HG03139 (cell line): Measurements from ENCODE around the gene HOXD8.
A peak's percentile ranks its signal among the peaks of the same experiment; 100 is the strongest.

Source experiments
- ATAC-seq: cut with Tn5 transposase; IDR thresholded peaks from one replicate; pipeline ENCODE4 v1.9.1; 2021; ENCODE audit not compliant: unreplicated experiment

Gene HOXD8

GRCh38 chr2:176128172-176128981 is 1.1 kb upstream of the HOXD8 start:
- no peak for ATAC-seq

GRCh38 chr2:176129813-176130146 is 275 bp downstream of the HOXD8 start:
- no peak for ATAC-seq

- ATAC-seq = no peak
These were observed 847 bp downstream of the HOXD8 start for GRCh38 chr2:176130147-176130956.

- ATAC-seq = no peak
These were observed 1.7 kb downstream of the HOXD8 start for GRCh38 chr2:176130957-176131847.

GRCh38 chr2:176131848-176132158 is 2.3 kb downstream of the HOXD8 start:
- ATAC-seq = no peak

- ATAC-seq = no peak
These were observed 3.0 kb downstream of the HOXD8 start for GRCh38 chr2:176132205-176133171.

- no peak for ATAC-seq
These were observed 3.9 kb downstream of the HOXD8 start for GRCh38 chr2:176133389-176133788.

- no peak for ATAC-seq
These were observed 4.5 kb downstream of the HOXD8 start for GRCh38 chr2:176134035-176134434.

- ATAC-seq = no peak
These were observed 5.5 kb downstream of the HOXD8 start for GRCh38 chr2:176135035-176135440.

GRCh38 chr2:176136374-176137251 is 7.1 kb downstream of the HOXD8 start:
- no peak for ATAC-seq

GRCh38 chr2:176137252-176137580 is 7.7 kb downstream of the HOXD8 start:
- no peak for ATAC-seq

GRCh38 chr2:176137906-176138305 is 8.4 kb downstream of the HOXD8 start:
- ATAC-seq = no peak

- no peak for ATAC-seq
These were observed 9.0 kb downstream of the HOXD8 start for GRCh38 chr2:176138526-176138922.

- no peak for ATAC-seq
These were observed 9.6 kb downstream of the HOXD8 start for GRCh38 chr2:176138923-176139660.

- ATAC-seq = no peak
These were observed 10.4 kb downstream of the HOXD8 start for GRCh38 chr2:176139661-176140512.

GRCh38 chr2:176140513-176141317 is 11.2 kb downstream of the HOXD8 start:
- ATAC-seq = peak; percentile 89

- no peak for ATAC-seq
These were observed 12.8 kb downstream of the HOXD8 start for GRCh38 chr2:176142281-176142680.
